CD4-positive, alpha-beta T cell treated with Interleukin-15 for 4 hours (primary cell): ENCODE measurements around the gene TM4SF1.

Source experiments
- DNase-seq: peaks from one replicate; pipeline ENCODE4 v3.0.0-alpha.2; 2020; ENCODE audit warnings: low spot score

Gene TM4SF1, protein sequence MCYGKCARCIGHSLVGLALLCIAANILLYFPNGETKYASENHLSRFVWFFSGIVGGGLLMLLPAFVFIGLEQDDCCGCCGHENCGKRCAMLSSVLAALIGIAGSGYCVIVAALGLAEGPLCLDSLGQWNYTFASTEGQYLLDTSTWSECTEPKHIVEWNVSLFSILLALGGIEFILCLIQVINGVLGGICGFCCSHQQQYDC

GRCh38 chr3:149377408-149378364, at the start of gene TM4SF1:
Gene TM4SF1, minus strand, starts transcription at chr3:149377649. Its CDS starts 102 bp downstream, at chr3:149377547.
- no peak for DNase-seq

DNA sequence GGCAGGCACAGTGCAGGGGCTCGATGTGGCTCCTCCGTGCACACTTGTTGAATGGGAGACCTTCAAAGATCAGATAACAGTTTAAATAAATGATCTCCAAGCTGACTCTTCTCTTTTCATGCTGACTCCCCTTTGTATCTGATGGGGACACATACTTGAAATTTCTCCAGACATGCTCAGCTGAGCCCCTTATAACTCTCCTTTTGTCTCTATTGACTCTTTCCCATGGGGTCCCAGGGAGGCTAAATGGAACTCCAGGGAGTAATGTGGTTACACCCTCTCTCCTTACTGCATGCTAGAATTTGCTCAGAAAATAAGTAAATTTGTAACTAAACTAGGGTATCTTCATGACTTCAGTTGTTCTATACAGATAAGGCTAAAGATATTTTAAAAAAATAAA, 48.9 kb upstream of the TM4SF1 start:
- DNase-seq: no peak

DNA sequence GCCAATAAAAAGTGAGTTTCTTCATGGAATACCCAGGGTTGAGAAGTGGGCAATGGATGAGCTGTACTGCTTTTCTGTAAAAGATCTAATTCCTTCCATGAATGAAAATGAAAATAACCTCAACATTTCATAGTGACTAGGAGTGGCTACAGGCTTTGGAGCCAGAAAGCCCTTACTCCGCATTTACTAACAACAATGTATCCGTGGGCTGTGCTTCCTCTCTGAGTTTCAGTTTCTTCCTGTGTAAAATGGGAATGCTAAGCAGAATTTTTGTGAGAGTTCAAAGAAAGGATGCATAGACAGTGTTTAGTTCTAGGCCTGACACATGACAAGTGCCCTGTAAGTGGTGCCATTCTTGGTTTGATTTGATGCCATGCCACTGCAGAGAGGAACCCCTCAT, 47.5 kb upstream of the TM4SF1 start:
- DNase-seq: no peak

- no peak for DNase-seq
Measured at GRCh38 chr3:149421764-149422163, 44.3 kb upstream of the TM4SF1 start.

- no peak for DNase-seq
Measured at GRCh38 chr3:149419816-149420215, 42.4 kb upstream of the TM4SF1 start.

DNA sequence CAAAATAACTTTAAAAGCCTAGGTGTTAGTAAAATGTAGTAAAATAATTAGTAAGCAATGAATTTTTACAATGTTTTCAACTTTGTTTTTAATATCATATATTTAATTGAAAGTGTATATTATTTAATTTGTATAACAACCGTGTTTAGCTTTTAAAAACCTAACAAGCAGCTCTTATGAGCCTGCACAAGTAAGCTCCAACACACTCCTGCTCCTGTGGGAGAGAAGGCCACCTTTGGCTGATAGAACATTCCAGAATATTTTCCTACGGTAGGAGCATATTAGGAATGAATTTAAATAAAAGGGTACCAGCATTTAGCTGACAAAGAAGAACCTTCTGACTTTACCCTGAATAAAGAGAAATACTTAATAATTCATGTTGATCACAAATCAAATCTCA, 40.3 kb upstream of the TM4SF1 start:
- no peak for DNase-seq

- DNase-seq: no peak
Measured at GRCh38 chr3:149417174-149417573, 39.7 kb upstream of the TM4SF1 start.

GRCh38 chr3:149415484-149415883, 38.0 kb upstream of the TM4SF1 start:
- no peak for DNase-seq

DNA sequence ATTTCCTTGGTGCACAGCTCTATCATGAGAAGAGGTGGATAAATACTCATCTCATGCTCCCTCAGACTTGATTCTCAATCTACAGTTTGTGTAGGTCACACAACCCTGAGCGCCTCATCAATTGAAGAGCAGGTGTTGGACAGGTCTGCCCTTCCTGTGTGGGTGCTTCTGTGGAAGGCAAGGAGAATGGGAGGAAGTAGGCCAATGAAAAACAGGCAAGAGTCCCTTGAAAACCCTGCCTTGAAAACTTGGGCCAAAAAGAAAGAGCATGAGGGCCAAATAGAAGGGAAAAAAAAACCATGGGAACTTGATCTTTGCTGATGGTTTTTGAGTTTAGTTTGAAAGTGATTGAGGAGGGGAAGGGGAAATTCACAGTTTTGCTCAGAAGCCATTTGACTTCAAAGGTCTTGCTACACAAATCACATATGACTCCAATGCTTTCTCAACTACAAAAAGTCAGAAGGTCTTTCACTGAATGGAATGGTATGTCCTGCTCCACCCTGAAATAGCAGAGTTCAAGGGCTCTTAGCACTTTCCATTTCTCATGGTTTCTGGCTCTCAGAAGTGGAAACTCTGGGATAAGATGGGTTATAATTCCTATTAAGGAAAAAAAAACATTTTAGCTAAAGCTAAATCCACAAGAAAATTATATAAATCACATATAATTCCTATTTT, 37.2 kb upstream of the TM4SF1 start:
- DNase-seq: no peak

GRCh38 chr3:149411583-149411982, 34.1 kb upstream of the TM4SF1 start:
- DNase-seq: no peak

DNA sequence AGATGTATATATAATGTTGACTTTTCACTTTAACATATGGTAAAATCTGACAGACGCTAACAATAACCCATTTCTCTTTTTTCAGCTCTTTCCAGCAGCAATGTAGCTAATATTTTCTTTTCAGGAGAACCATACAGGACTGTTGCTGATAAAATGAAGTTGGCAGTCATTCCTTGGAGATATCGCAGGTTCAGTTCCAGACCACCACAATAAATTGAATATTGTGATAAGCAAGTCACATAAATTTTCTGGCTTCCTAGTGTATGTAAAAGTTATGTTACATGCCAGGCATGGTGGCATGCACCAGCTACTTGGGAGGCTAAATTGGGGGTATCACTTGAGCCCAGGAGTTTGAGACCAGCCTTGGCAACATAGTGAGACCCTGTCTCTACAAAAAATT, 31.9 kb upstream of the TM4SF1 start:
- DNase-seq: no peak

GRCh38 chr3:149407898-149408297, 30.4 kb upstream of the TM4SF1 start:
- no peak for DNase-seq

GRCh38 chr3:149406244-149406752, 28.8 kb upstream of the TM4SF1 start:
- no peak for DNase-seq

GRCh38 chr3:149403443-149403842, 26.0 kb upstream of the TM4SF1 start:
- no peak for DNase-seq

DNA sequence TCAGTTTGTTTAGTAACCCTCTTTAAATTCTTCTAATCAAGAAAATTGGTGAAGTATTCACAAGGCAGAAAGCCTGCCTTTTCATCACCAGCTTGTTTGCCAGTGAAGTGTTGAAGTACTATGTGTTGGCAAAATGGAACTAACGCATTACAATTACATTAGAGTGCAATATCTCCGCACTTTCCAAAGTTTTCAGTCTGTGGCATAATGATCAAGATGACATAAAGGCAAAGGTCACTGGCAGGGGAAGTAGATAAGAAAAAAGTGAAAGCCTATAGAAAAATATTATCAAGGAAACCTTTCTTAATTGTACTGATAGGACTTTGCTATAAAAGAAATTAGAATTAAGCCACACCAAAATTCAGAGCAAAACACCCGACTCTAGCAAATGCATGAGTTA, 25.0 kb upstream of the TM4SF1 start:
- no peak for DNase-seq

- DNase-seq: no peak
Measured at GRCh38 chr3:149401926-149402310, 24.5 kb upstream of the TM4SF1 start.

DNA sequence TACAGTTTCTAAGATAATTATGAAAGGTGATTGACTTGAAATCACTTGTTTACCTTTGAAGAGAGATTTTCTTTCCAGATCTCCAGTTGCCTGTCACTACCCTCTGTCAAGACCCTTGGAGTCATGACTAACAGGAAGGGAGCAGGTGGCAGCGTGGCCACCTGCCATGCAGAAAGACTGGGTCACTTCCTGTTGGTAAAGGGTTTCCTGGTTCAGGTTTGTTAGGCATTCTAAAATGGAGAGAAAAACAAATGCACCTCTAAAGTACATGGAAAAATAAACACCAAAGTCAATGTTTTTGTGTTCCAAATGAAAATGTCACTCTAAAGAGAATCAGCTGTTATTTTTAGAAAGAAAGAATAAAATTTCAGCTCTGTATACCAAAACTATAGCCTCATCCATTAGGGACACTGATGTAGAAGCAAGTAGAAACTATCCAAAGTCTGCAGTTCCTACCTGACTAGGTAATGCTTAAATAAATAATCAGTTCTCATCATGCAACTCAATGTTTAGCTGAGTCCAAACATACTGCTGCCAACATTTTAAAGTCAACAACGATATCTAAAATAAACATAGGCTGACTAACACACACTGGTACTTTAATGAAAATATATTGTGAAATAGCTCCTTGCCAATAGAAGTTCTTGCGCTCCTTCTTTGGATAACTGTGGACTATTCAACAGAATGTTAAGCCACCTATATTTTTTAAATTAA, 23.9 kb upstream of the TM4SF1 start:
- no peak for DNase-seq

DNA sequence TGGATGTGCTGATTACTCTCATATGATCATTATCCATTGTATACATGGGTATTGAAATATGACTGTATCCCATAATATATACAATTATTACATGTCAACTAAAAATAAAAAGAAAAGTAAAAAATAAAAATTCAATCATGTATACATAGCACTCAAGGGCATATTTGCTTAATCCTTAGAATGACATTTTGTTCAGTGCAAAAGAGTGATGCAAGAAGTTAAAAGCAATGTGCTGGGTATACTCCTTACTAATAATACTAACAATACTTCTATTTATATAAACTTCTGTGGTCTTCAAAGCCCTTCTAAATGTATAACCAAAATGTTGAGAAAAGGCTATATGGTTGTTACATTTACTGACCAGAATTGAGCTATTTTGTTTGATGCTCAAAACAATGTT, 23.2 kb upstream of the TM4SF1 start:
- DNase-seq: no peak

GRCh38 chr3:149398296-149398695, 20.8 kb upstream of the TM4SF1 start:
- DNase-seq: no peak

GRCh38 chr3:149397528-149397927, 20.1 kb upstream of the TM4SF1 start:
- no peak for DNase-seq

DNA sequence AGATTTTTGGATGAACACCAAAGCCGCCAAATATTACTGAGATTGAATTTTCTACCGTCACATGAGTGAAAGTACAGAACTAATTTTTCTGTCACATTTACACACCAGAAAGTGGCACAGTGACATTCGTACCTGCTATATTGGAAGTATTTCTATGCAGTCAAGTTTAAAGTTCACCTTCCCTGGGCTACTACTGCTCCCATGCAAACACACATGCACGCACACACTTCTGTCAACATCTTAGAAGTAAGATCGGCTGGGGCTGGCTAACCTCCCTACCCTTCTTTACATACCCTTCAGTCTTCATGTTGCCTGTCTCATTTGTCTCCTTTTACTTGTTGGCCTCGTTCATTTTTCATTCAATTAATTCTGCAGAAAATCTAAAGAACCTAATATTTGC, 19.0 kb upstream of the TM4SF1 start:
- no peak for DNase-seq
